Liver (tissue), 9 donors: ENCODE data around the gene DCC. TPM values are rescaled to one million over a fixed set of nuclear protein-coding genes. Genes with fewer than 3 reads are reported as not detected.

Source experiments
- DNase-seq: peaks from one replicate; pipeline ENCODE4 v3.0.0-alpha.2; 2017; ENCODE audit warnings: low spot score
- H3K27ac ChIP-seq, 2 donors: one replicate each; pipeline ENCODE4 v1.7.0; 2013; ENCODE audit warnings: inconsistent platforms in 2 of 2, low read length in 2 of 2, control low read depth in 1 of 2, low read depth in 1 of 2, mild to moderate bottlenecking in 1 of 2
- H3K27me3 ChIP-seq, 4 donors: one replicate each; pipeline versions ENCODE4 v1.6.1 to v1.7.0; 2013; ENCODE audit warnings: low read length in 3 of 4, inconsistent platforms in 1 of 4, mild to moderate bottlenecking in 1 of 4, moderate library complexity in 1 of 4; ENCODE audit not compliant: control insufficient read depth in 4 of 4, insufficient read depth in 4 of 4
- H3K36me3 ChIP-seq, 4 donors: one replicate each; pipeline versions ENCODE4 v1.6.1 to v1.7.0; 2013; ENCODE audit warnings: low read length in 3 of 4, mild to moderate bottlenecking in 3 of 4, low read depth in 1 of 4, moderate library complexity in 1 of 4; ENCODE audit not compliant: control insufficient read depth in 4 of 4, insufficient read depth in 3 of 4
- H3K4me1 ChIP-seq, 4 donors: one replicate each; pipeline versions ENCODE4 v1.6.1 to v1.7.0; 2013; ENCODE audit warnings: low read length in 3 of 4, mild to moderate bottlenecking in 3 of 4, moderate library complexity in 1 of 4; ENCODE audit not compliant: control insufficient read depth in 4 of 4, insufficient read depth in 4 of 4
- H3K4me3 ChIP-seq, 3 donors: one replicate each; pipeline versions ENCODE4 v1.6.1 to v1.7.0; 2013; ENCODE audit warnings: low read length in 3 of 3, control low read depth in 1 of 3, low read depth in 1 of 3, mild to moderate bottlenecking in 1 of 3
- H3K9ac ChIP-seq, 2 donors: one replicate each; pipeline ENCODE4 v1.7.0; 2013; ENCODE audit warnings: low read length in 2 of 2, mild to moderate bottlenecking in 2 of 2, moderate library complexity in 2 of 2, control low read depth in 1 of 2, low read depth in 1 of 2
- H3K9me3 ChIP-seq, 4 donors: one replicate each; pipeline versions ENCODE4 v1.6.1 to v1.7.0; 2013; ENCODE audit warnings: low read length in 3 of 4; ENCODE audit not compliant: control insufficient read depth in 4 of 4
- CTCF ChIP-seq: fragments of 150-350 bp; IDR thresholded peaks from 2 replicates; pipeline ENCODE4 v1.5.1; 2017; ENCODE audit warnings: improper control_type of control experiment, low read depth, low read length; ENCODE audit not compliant: missing input control
- EGR1 ChIP-seq, 2 donors: IDR thresholded peaks; 2 replicates each; pipeline ENCODE4 v1.6.1; 2016 to 2018; ENCODE audit warnings: antibody characterized with exemption in 2 of 2, low read depth in 2 of 2
- FOXA1 ChIP-seq: IDR thresholded peaks from 2 replicates; pipeline ENCODE4 v1.6.1; 2016; ENCODE audit warnings: antibody characterized with exemption
- FOXA2 ChIP-seq: IDR thresholded peaks from 2 replicates; pipeline ENCODE4 v1.6.1; 2016; ENCODE audit warnings: antibody characterized with exemption
- HNF4A ChIP-seq, 2 donors: conservative IDR thresholded peaks; 2 replicates each; pipeline ENCODE4 v1.6.1; 2016; ENCODE audit warnings: antibody characterized with exemption in 2 of 2, mild to moderate bottlenecking in 2 of 2
- HNF4G ChIP-seq: IDR thresholded peaks from 2 replicates; pipeline ENCODE4 v1.6.1; 2016; ENCODE audit warnings: antibody characterized with exemption
- MAX ChIP-seq: IDR thresholded peaks from 2 replicates; pipeline ENCODE4 v1.6.1; 2016; ENCODE audit warnings: antibody characterized with exemption
- NR2F2 ChIP-seq: IDR thresholded peaks from 2 replicates; pipeline ENCODE4 v1.6.1; 2016; ENCODE audit warnings: antibody characterized with exemption
- RAD21 ChIP-seq, 2 donors: IDR thresholded peaks; 2 replicates each; pipeline ENCODE4 v1.6.1; 2016; ENCODE audit warnings: antibody characterized with exemption in 2 of 2, mild to moderate bottlenecking in 2 of 2
- REST ChIP-seq: IDR thresholded peaks from 2 replicates; pipeline ENCODE4 v1.6.1; 2016; ENCODE audit warnings: antibody characterized with exemption, mild to moderate bottlenecking
- YY1 ChIP-seq: IDR thresholded peaks from 2 replicates; pipeline ENCODE4 v1.6.1; 2016; ENCODE audit warnings: antibody characterized with exemption, mild to moderate bottlenecking
- WGBS: extraction: QIAGEN DNeasy Blood & Tissue Kit; methylation state at CpG from one replicate; pipeline ENCODE4 v1.1.7; 2013; 5-methylcytosine and 5-hydroxymethylcytosine counted together
- polyA plus RNA-seq, 2 donors: library from polyadenylated mRNA; stranded (reverse) in 1 of 2; unstranded in 1 of 2; fragments of 200-250 nt in 1 of 2; fragments of >200 nt in 1 of 2; fragmentation: Nextera tagmentation in 1 of 2; extraction: Ambion mirVana in 1 of 2; gene quantifications; one replicate each; pipeline versions ENCODE4 v1.2.1 to v1.2.3, GENCODE V29; 2013 to 2015
- total RNA-seq, 2 donors: library from RNA; depleted of rRNA; stranded (reverse); fragments of >200 nt; gene quantifications; one replicate each; pipeline ENCODE4 v1.2.3, GENCODE V29; 2014
- TF ChIP-seq, protein P1 (sequence below): IDR thresholded peaks from 2 replicates; pipeline ENCODE4 v1.6.1; 2016; ENCODE audit warnings: antibody characterized with exemption
- donor health status: healthy.
- donor health status: healthy.
- donor health status: healthy.
- donor health status: healthy.
- donor health status: healthy.

Gene DCC
- total and polyA plus RNA-seq, 4 donors: under 0.01 to 0.03 TPM; not detected in 2

DNA sequence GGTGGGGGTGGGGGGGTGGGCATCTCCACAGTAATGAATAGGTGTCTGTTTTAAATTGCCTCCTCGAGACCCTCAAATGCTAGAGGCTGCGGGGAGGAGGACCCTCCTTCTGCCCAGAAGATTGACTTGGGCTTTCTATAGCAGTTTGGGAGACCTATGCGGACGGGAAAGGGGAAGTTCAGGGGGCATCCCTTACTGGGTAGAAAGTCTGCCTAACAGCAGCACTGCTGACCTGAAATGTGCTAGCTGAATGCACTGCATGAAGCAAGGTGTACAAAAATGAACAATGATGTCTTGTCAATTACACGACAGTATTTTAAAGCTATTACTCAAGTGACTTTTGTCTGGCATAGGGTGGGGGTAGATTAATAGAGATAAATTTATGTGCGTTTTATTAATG, 2.5 kb downstream of the DCC start:
- Histone ChIP-seq H3K4me3 (no peak overlapping the region), H3K9ac (no peak overlapping the region), H3K4me1 (peaks cover 0 to 5% (median under 1%) of the 10 kb centered on the region in 4 donors), H3K36me3 (no peaks in the 10 kb centered on the region), H3K27me3 (peaks cover 4 to 10% (median 7%) of the 10 kb centered on the region in 4 donors), H3K27ac (no peak overlapping the region), H3K9me3 (no peaks in the 10 kb centered on the region)
- TF ChIP-seq EGR1 (IDR thresholded peaks at IDR 0.05; ENCODE audit: low read depth in 2 of 2) (no peak), HNF4G (no peak), FOXA1 (no peak), HNF4A (conservative IDR thresholded peaks at IDR 0.05) (no peak), NR2F2 (no peak), FOXA2 (no peak), CTCF (no peak), RAD21 (IDR thresholded peaks at IDR 0.05) (no peak), YY1 (no peak), MAX (no peak), REST (no peak)
- WGBS: 30% methylated on average over 6 of the region's 6 CpGs
- DNase-seq: no peak

DNA sequence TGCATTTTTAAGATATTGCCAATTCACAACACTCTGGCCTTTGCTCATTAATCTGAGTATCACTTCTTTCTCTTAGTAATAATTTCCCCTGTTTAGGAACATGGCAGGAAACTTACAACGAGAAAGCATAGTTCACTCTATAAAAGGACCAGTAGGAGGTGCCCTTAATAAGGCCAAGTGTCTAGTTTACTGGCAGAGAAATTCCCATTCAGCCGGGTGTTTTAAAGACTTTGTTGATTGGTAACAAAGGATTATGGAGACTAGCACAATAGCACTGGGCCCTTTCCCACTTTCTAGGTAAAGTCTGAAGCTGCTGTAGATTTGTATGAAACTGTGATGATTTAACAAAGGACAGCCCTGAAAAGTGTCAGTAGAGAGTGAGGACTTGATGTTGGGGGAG, 3.1 kb downstream of the DCC start:
- DNase-seq: no peak
- H3K4me3 ChIP-seq: no peak overlapping the region
- TF ChIP-seq YY1: no peak
- TF ChIP-seq, protein P1, sequence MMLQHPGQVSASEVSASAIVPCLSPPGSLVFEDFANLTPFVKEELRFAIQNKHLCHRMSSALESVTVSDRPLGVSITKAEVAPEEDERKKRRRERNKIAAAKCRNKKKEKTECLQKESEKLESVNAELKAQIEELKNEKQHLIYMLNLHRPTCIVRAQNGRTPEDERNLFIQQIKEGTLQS: no peak
- no peak for TF ChIP-seq EGR1 (IDR thresholded peaks at IDR 0.05; ENCODE audit: low read depth in 2 of 2)
- 23% methylated on average over 2 of the region's 2 CpGs for WGBS
- peaks cover 4 to 10% (median 7%) of the 10 kb centered on the region in 4 donors for H3K27me3 ChIP-seq
- no peaks in the 10 kb centered on the region for H3K36me3 ChIP-seq
- peaks cover 0 to 2% (median 0%) of the 10 kb centered on the region in 4 donors for H3K9me3 ChIP-seq
- no peak overlapping the region for H3K9ac ChIP-seq
- peaks cover 0 to 5% (median under 1%) of the 10 kb centered on the region in 4 donors for H3K4me1 ChIP-seq
- H3K27ac ChIP-seq: no peak overlapping the region
